Liver (tissue), 9 donors: Measurements from ENCODE around the gene IFIT5. TPM values are rescaled to one million over a fixed set of nuclear protein-coding genes. Genes with fewer than 3 reads are reported as not detected.

Source experiments
- DNase-seq: peaks from one replicate; pipeline ENCODE4 v3.0.0-alpha.2; 2017; ENCODE audit warnings: low spot score
- H3K27ac ChIP-seq, 2 donors: one replicate each; pipeline ENCODE4 v1.7.0; 2013; ENCODE audit warnings: inconsistent platforms in 2 of 2, low read length in 2 of 2, control low read depth in 1 of 2, low read depth in 1 of 2, mild to moderate bottlenecking in 1 of 2
- H3K27me3 ChIP-seq, 4 donors: one replicate each; pipeline versions ENCODE4 v1.6.1 to v1.7.0; 2013; ENCODE audit warnings: low read length in 3 of 4, inconsistent platforms in 1 of 4, mild to moderate bottlenecking in 1 of 4, moderate library complexity in 1 of 4; ENCODE audit not compliant: control insufficient read depth in 4 of 4, insufficient read depth in 4 of 4
- H3K36me3 ChIP-seq, 4 donors: one replicate each; pipeline versions ENCODE4 v1.6.1 to v1.7.0; 2013; ENCODE audit warnings: low read length in 3 of 4, mild to moderate bottlenecking in 3 of 4, low read depth in 1 of 4, moderate library complexity in 1 of 4; ENCODE audit not compliant: control insufficient read depth in 4 of 4, insufficient read depth in 3 of 4
- H3K4me1 ChIP-seq, 4 donors: one replicate each; pipeline versions ENCODE4 v1.6.1 to v1.7.0; 2013; ENCODE audit warnings: low read length in 3 of 4, mild to moderate bottlenecking in 3 of 4, moderate library complexity in 1 of 4; ENCODE audit not compliant: control insufficient read depth in 4 of 4, insufficient read depth in 4 of 4
- H3K4me3 ChIP-seq, 3 donors: one replicate each; pipeline versions ENCODE4 v1.6.1 to v1.7.0; 2013; ENCODE audit warnings: low read length in 3 of 3, control low read depth in 1 of 3, low read depth in 1 of 3, mild to moderate bottlenecking in 1 of 3
- H3K9ac ChIP-seq, 2 donors: one replicate each; pipeline ENCODE4 v1.7.0; 2013; ENCODE audit warnings: low read length in 2 of 2, mild to moderate bottlenecking in 2 of 2, moderate library complexity in 2 of 2, control low read depth in 1 of 2, low read depth in 1 of 2
- H3K9me3 ChIP-seq, 4 donors: one replicate each; pipeline versions ENCODE4 v1.6.1 to v1.7.0; 2013; ENCODE audit warnings: low read length in 3 of 4; ENCODE audit not compliant: control insufficient read depth in 4 of 4
- CTCF ChIP-seq: fragments of 150-350 bp; IDR thresholded peaks from 2 replicates; pipeline ENCODE4 v1.5.1; 2017; ENCODE audit warnings: improper control_type of control experiment, low read depth, low read length; ENCODE audit not compliant: missing input control
- EGR1 ChIP-seq, 2 donors: IDR thresholded peaks; 2 replicates each; pipeline ENCODE4 v1.6.1; 2016 to 2018; ENCODE audit warnings: antibody characterized with exemption in 2 of 2, low read depth in 2 of 2
- FOXA2 ChIP-seq: IDR thresholded peaks from 2 replicates; pipeline ENCODE4 v1.6.1; 2016; ENCODE audit warnings: antibody characterized with exemption
- HNF4G ChIP-seq: IDR thresholded peaks from 2 replicates; pipeline ENCODE4 v1.6.1; 2016; ENCODE audit warnings: antibody characterized with exemption
- MAX ChIP-seq: IDR thresholded peaks from 2 replicates; pipeline ENCODE4 v1.6.1; 2016; ENCODE audit warnings: antibody characterized with exemption
- RAD21 ChIP-seq, 2 donors: IDR thresholded peaks; 2 replicates each; pipeline ENCODE4 v1.6.1; 2016; ENCODE audit warnings: antibody characterized with exemption in 2 of 2, mild to moderate bottlenecking in 2 of 2
- REST ChIP-seq: IDR thresholded peaks from 2 replicates; pipeline ENCODE4 v1.6.1; 2016; ENCODE audit warnings: antibody characterized with exemption, mild to moderate bottlenecking
- RXRA ChIP-seq, 2 donors: IDR thresholded peaks; 2 replicates each; pipeline ENCODE4 v1.6.1; 2017 to 2018; ENCODE audit warnings: antibody characterized with exemption in 2 of 2, mild to moderate bottlenecking in 1 of 2
- SP1 ChIP-seq: IDR thresholded peaks from 2 replicates; pipeline ENCODE4 v1.6.1; 2018; ENCODE audit warnings: antibody characterized with exemption, mild to moderate bottlenecking
- YY1 ChIP-seq: IDR thresholded peaks from 2 replicates; pipeline ENCODE4 v1.6.1; 2016; ENCODE audit warnings: antibody characterized with exemption, mild to moderate bottlenecking
- WGBS: extraction: QIAGEN DNeasy Blood & Tissue Kit; methylation state at CpG from one replicate; pipeline ENCODE4 v1.1.7; 2013; 5-methylcytosine and 5-hydroxymethylcytosine counted together
- polyA plus RNA-seq, 2 donors: library from polyadenylated mRNA; stranded (reverse) in 1 of 2; unstranded in 1 of 2; fragments of 200-250 nt in 1 of 2; fragments of >200 nt in 1 of 2; fragmentation: Nextera tagmentation in 1 of 2; extraction: Ambion mirVana in 1 of 2; gene quantifications; one replicate each; pipeline versions ENCODE4 v1.2.1 to v1.2.3, GENCODE V29; 2013 to 2015
- total RNA-seq, 2 donors: library from RNA; depleted of rRNA; stranded (reverse); fragments of >200 nt; gene quantifications; one replicate each; pipeline ENCODE4 v1.2.3, GENCODE V29; 2014
- donor health status: healthy.
- donor health status: healthy.
- donor health status: healthy.
- donor health status: healthy.
- donor health status: healthy.

The IFIT5 gene
- total RNA-seq, result 10 to 100 TPM in 1 of 2 donors, 1 to 10 TPM in 1; 5.0 to 10.7 TPM
- polyA plus RNA-seq, result 1 to 10 TPM; 6.2 to 7.3 TPM

- TF ChIP-seq HNF4G (no peak), YY1 (peak; percentile 3), RAD21 (IDR thresholded peaks at IDR 0.05) (peak in 1 of 2 donors; percentile 29)
- Histone ChIP-seq H3K9me3 (no peaks in the 10 kb centered on the region), H3K27ac (peak within 1 kb of the TSS; percentile 98), H3K4me3 (peak within 1 kb of the TSS; percentile 78 to 88 (median 83)), H3K9ac (peak within 1 kb of the TSS; percentile 96), H3K36me3 (peaks cover 0 to 7% (median 0%) of the 10 kb centered on the region in 4 donors), H3K4me1 (peaks cover 8 to 24% (median 13%) of the 10 kb centered on the region in 4 donors), H3K27me3 (no peaks in the 10 kb centered on the region)
- WGBS, result under 1% methylated on average over 48 of the region's 48 CpGs
- DNase-seq, result peak; percentile 78
Observed at GRCh38 chr10:89414146-89414878, at the start of gene IFIT5. Gene IFIT5 (plus strand): TSS chr10:89414568. CDS start chr10:89414799, 231 bp downstream.

GRCh38 chr10:89367529-89367928 lies 46.8 kb upstream of the IFIT5 start:
- Histone ChIP-seq H3K4me1 (peaks cover 0 to 25% (median 18%) of the 10 kb centered on the region in 4 donors), H3K9me3 (no peaks in the 10 kb centered on the region), H3K9ac (no peak overlapping the region), H3K36me3 (no peaks in the 10 kb centered on the region), H3K27me3 (no peaks in the 10 kb centered on the region), H3K4me3 (no peak overlapping the region), H3K27ac (peak overlapping the region; percentile 17 to 51)
- DNase-seq, result no peak
- WGBS, result 28% methylated on average over 4 of the region's 4 CpGs
- peak; percentile 9 to 27 for TF ChIP-seq RAD21 (IDR thresholded peaks at IDR 0.05)
- no peak for TF ChIP-seq FOXA2
- TF ChIP-seq REST, result peak; percentile 30
- TF ChIP-seq RXRA (IDR thresholded peaks at IDR 0.05), result no peak

GRCh38 chr10:89368129-89368528 lies 46.2 kb upstream of the IFIT5 start:
- Histone ChIP-seq H3K36me3 (no peaks in the 10 kb centered on the region), H3K4me3 (no peak overlapping the region), H3K9ac (no peak overlapping the region), H3K27ac (peak overlapping the region in 1 of 2 donors; percentile 51), H3K4me1 (peaks cover 0 to 28% (median 19%) of the 10 kb centered on the region in 4 donors), H3K9me3 (no peaks in the 10 kb centered on the region), H3K27me3 (no peaks in the 10 kb centered on the region)
- 80% methylated on average over 1 of the region's 1 CpG for WGBS
- DNase-seq, result no peak
- TF ChIP-seq CTCF, result no peak
- TF ChIP-seq HNF4G, result no peak
- TF ChIP-seq EGR1 (IDR thresholded peaks at IDR 0.05; ENCODE audit: low read depth in 2 of 2), result no peak
- TF ChIP-seq REST, result no peak
- TF ChIP-seq SP1, result no peak
- TF ChIP-seq MAX, result no peak
- TF ChIP-seq YY1, result no peak
